HCEC 1CT (cell line): Measurements from ENCODE around the gene SPANXN4.

Experiments
- DNase-seq: peaks from one replicate; pipeline ENCODE4 v3.0.0-alpha.2; 2017

SPANXN4 gene

GRCh38 chrX:143025628-143026027 lies at the start of gene SPANXN4:
Gene SPANXN4 (plus strand): TSS chrX:143025928. CDS start chrX:143026015, 87 bp downstream.
- DNase-seq: no peak

GRCh38 chrX:142977128-142977914 lies 48.4 kb upstream of the SPANXN4 start:
- no peak for DNase-seq

GRCh38 chrX:142978130-142978684 lies 47.5 kb upstream of the SPANXN4 start:
- DNase-seq: no peak

GRCh38 chrX:142982679-142983078 lies 43.0 kb upstream of the SPANXN4 start:
- DNase-seq: no peak

- DNase-seq: no peak
Observed at GRCh38 chrX:142994988-142995387, 30.7 kb upstream of the SPANXN4 start.

GRCh38 chrX:142998447-142999198 lies 27.1 kb upstream of the SPANXN4 start:
- DNase-seq: no peak

GRCh38 chrX:142999199-142999701 lies 26.5 kb upstream of the SPANXN4 start:
- DNase-seq: no peak

GRCh38 chrX:143002206-143002605 lies 23.5 kb upstream of the SPANXN4 start:
- no peak for DNase-seq

- no peak for DNase-seq
Observed at GRCh38 chrX:143017272-143017671, 8.5 kb upstream of the SPANXN4 start.

- DNase-seq: no peak
Observed at GRCh38 chrX:143027275-143027674, 1.5 kb downstream of the SPANXN4 start.

GRCh38 chrX:143047511-143047910 lies 21.8 kb downstream of the SPANXN4 start:
- DNase-seq: no peak

GRCh38 chrX:143058120-143058519 lies 32.4 kb downstream of the SPANXN4 start:
- no peak for DNase-seq

GRCh38 chrX:143081231-143081630 lies 55.5 kb downstream of the SPANXN4 start:
- no peak for DNase-seq

- DNase-seq: no peak
Observed at GRCh38 chrX:143082537-143082936, 56.8 kb downstream of the SPANXN4 start.
